ENCODE results near the gene PDGFRA.
"Not testable (repeated sequence)": the region's sequence is repeated elsewhere in the genome, so short reads cannot be mapped to it uniquely, and the experiment has no call there.

The PDGFRA gene

DNA sequence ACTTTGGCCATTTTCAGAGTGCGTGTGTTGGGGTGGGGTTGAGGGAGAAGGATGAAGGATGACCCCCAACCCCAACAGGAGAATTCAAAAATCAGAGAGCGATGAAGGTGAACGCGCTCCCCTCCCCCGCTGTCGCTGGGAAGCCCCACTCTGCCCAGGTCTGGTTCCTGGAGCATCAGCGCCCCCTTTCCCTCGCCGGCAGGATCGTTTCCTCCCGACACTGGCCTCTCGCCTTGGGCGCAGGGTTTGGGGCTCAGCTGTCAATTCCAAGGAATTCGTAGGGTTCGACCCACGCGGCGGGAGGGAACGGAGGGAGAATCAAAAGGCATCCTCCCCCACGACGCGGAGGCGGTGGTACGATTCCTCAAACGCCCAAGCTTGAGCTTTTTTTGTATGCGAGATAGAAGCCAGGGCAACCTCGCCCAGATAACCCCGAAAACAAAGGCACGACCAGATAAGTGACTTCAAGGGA is 1.0 kb upstream of the PDGFRA start:
- DNase-seq = no peak

DNA sequence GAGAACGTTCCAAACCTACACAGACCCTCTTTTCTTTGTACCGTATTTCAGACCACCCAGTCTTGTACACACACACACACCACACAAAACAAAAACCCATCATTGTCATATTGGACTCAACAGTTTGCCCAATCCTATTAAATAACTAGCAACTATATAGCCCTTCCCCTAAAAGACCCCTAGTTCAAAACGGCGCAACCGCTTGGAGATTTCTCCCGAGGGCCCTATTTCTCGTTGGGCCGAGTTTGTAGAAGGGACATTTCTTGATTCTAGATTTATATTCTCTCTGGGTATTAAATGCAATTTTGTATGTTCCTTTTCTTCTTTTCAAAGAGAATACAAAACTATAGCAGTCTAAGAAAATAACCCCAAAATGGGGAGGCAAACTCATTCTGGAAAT is 547 bp upstream of the PDGFRA start:
- DNase-seq = no peak

DNA sequence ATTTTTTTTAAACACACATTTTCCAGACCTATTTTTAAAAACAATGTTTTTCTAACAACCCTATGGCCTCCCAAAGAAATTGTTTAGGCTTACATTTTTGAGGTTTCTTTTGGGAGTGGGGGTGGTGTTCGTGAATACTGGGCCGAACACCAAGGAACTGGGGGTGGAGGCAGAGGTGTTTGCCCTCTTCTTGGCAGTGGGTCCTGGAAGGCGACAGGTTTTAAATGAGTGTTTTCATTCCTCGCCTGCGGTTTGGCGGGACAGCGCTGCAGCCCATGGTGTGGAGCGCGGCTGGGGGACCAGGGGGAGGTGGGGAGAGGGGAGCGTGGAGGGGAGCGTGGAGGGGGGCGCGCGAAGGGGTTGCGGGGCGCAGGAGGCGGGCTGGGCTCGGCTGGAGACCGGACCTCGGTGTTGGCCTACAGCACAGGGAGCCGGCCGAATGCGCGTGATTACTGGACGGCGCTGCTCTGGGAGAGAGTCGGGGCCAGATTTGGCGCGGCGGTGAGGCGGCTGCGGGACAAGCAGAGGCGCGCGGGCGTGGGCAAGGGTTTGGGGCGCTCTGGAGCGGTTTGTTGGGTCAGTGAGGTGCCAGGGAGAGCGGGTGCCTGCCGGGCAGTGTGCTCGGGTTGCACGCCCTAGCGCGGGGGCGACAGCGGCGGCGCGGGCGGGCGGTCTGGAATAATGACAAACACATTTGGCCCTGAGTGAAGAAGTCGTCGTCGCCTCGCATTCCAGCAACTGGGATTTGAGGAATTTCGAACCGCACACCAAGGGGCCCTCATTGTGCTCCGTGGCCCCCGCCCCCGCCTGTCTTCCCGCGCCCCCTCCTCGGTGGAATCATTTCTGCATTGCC is 764 bp downstream of the PDGFRA start:
- no peak for DNase-seq

- DNase-seq = no peak
Measured at GRCh38 chr4:54230484-54231418, 1.7 kb downstream of the PDGFRA start.

- DNase-seq = no peak
Measured at GRCh38 chr4:54231419-54231767, 2.3 kb downstream of the PDGFRA start.

GRCh38 chr4:54231768-54232688 is 2.9 kb downstream of the PDGFRA start:
- no peak for DNase-seq

DNA sequence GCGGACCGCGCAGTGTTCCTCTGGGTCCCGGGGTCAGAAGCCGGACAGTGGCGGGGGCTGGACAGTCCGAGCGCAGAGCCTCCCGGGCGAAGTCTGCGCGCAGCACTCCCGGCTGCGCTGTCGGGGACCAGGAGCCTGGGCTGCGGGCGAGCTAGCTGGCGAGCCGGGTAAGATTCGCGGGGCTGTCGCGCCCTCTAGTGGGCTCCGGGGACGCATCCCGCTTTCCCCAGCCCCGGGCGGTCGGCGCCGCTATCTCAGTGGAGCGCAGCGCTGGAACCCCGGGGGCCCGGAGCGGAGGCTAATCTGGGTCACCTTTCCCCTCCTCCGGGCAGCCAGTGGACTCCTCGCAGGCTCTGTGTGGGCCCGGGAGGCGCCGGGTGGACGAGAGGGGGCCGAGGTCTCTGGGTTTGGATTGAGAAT is 4.2 kb downstream of the PDGFRA start:
- DNase-seq = peak; percentile 43

GRCh38 chr4:54233697-54234496 is 4.8 kb downstream of the PDGFRA start:
- DNase-seq = peak; percentile 39

DNA sequence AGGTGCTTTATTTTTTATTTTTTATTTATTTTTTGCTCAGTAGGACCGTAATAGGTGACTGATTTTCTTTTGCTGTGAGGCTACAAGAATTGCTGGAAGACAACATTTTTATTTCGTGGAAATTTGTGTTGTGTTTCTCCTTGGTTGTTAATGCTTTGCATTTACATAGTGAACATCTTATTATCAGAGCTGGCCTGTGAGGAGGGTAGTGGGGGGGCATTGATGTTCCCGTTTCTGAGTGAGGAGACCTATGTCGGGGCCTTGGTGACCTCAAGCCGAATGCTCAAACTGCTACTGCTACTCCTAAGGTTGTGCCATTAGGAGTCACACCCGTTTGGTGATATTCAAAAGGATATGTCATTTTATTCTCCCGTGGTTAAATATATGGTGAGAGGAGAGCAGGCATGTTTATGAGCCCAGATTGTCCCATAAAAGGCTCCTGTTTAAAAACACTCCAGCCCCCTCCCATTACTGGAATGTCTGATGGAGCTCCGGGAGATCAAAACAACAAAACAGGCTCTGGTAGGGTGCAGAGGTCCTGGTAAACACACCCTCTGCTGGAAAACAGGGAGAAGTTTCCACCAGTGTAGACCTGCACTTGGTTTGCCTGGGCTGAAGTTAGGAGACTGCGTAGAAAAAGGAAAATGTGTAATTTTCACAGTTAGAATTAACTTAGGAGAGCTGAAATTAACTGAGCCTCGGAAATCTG is 5.6 kb downstream of the PDGFRA start:
- DNase-seq = no peak

GRCh38 chr4:54236316-54236715 is 7.2 kb downstream of the PDGFRA start:
- not testable (repeated sequence) for DNase-seq

DNA sequence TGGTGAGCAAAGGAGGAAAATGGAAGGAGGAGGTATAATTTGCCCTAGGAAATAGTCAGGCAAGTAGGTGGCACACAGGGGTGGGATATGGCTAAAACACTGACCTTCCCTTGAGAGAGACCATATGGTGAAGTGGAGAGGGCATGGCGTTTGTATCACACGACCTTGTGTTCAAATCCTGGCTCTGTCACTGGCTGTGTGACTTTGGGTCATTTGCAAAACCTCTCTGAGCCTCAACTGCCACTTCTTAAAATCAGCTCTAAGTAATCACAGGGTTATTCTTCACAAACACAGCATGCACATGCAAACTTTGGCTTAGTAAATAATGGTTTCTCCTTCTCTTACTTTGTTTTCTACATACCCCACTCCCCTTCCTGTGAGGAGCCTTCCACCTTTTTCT is 8.7 kb downstream of the PDGFRA start:
- no peak for DNase-seq

DNA sequence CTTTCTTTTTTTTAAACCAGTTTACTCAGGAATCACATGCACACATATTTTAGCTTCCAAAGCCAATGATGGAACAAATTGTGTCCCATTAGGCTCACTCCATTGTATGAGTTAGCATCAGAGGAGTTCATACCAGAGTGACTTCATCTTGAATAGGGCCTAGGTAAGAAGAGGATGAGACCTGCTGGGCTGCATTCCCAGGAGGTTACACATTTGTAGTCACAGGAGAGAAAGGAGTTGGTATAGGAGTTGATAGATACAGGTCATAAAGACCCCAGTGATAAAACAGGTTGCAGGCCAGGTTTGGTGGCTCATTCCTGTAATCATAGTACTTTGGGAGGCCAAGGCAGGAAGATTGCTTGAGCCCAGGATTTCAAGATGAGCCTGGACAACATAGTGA is 9.3 kb downstream of the PDGFRA start:
- no peak for DNase-seq

DNA sequence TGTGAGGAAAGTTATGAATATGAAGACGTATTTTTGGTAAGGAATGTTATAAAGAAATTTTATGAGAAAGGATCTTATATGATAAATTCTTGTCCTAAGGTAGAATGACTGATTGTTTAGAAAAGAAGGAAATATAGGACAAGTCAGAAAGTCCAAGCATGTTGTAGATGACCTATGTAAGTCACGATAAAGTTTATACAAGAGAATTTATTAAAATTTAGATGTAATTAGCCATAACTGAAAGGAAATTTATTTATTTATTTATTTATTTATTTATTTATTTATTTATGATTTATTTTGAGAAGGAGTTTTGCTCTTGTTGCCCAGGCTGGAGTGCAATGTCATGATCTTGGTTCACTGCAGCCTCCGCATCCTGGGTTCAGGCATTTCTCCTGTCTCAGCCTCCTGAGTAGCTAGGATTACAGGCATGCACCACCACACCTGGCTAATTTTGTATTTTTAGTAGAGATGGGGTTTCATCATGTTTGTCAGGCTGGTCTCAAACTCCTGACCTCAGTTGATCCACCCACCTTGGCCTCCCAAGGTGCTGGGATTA is 12.3 kb downstream of the PDGFRA start:
- not testable (repeated sequence) for DNase-seq

DNA sequence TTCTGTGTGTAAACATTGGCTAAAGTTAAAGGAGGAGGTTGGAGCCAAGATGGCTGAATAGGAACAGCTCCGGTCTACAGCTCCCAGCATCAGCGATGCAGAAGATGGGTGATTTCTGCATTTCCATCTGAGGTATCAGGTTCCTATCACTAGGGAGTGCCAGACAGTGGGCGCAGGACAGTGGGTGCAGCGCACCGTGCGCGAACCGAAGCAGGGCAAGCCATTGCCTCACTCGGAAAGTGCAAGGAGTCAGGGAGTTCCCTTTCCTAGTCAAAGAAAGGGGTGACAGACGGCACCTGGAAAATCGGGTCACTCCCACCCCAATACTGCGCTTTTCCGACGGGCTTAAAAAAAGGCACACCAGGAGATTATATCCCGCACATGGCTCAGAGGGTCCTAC is 14.4 kb downstream of the PDGFRA start:
- not testable (repeated sequence) for DNase-seq

DNA sequence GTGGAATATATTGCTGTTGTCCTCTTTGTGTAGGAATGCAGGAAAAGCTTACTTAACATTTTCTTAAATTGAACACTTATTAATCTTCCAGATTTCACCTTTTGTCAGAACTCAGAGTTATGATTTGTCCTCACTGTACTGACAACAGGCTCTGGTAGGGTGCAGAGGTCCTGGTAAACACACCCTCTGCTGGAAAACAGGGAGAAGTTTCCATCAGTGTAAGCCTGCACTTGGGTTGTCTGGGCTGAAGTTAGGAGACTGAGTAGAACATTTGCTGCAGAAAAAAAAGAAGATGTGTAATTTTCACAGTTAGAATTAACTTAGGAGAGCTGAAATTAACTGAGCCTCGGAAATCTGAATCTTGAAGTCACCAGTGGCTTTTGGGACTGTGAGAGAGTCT is 23.2 kb downstream of the PDGFRA start:
- not testable (repeated sequence) for DNase-seq

DNA sequence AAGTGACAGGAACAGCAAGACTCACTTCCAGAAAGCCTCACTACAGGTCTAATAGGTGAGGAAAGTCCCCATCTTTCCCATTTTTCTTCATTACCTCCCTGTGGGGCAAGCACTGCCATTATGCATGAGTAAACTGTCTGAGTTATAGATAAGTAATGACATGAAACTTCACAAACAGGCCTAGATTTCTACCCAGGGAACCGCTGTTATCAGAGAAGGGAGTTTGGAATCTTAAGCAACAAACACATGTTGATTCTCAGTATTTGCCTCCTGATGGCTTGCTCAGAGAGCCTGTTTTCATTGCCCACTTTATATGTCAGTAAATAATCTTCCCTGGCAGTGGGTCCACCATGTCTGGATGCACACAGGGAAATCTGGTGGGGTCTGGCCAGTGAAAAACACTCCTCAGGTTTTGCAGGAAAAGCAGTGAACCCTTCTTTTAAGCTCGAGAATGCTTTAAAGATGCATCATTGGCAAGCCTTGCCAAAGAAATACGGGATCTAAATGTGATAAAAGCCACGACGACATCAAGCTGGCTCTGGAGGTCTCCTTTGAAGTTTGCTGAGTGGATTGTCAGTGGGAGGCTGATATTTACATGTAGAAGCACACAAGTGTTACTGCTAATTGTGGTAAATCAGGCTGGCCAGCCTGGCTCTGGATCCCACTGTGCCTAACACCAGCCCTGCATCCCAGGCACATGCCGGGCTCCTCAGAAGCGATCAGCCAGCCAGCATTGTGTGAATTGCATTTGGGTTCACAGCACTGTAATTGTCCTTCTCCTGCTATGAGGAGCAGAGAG is 25.2 kb downstream of the PDGFRA start:
- no peak for DNase-seq

DNA sequence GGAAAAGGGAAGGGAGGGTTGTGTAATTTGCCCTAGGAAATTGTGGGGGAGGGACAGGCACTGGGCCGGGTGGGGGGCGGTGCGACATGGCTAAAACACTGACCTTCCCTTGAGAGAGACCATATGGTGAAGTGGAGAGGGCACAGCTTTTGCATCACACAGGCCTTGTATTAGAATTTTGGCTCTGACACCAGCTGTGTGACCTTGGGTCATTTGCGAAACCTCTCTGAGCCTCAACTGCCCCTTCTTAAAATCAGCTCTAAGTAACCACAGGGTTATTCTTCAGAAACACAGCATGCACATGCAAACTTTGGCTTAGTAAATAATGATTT is 25.8 kb downstream of the PDGFRA start:
- no peak for DNase-seq

DNA sequence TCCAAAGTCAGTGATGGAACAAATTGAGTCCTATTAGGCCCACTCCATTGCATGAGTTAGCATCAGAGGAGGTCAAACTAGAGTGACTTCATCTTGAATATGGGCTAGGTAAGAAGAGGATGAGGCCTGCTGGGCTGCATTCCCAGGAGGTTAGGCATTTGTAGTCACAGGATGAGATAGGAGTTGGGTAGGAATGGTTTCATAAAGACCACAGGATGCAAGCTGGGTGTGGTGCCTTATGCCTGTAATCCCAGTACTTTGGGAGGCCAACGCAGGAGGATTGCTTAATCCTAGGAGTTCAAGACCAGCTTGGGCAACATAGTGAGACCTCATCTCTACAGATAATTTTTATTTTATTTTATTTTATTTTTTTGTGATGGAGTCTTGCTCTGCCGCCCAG is 26.8 kb downstream of the PDGFRA start:
- DNase-seq = no peak

- no peak for DNase-seq
Measured at GRCh38 chr4:54256491-54257486, 27.7 kb downstream of the PDGFRA start.

Data from NCI-H446 treated with DMSO at 0.1 percent for 48 hours (cell line).